HG03135 (cell line): ENCODE results near the gene CCT6B.
"Not testable (repeated sequence)": the region's sequence is repeated elsewhere in the genome, so short reads cannot be mapped to it uniquely, and the experiment has no call there.

Source experiments
- ATAC-seq: cut with Tn5 transposase; IDR thresholded peaks from one replicate; pipeline ENCODE4 v1.9.1; 2021; ENCODE audit warnings: mild to moderate bottlenecking, moderate library complexity; ENCODE audit not compliant: unreplicated experiment

The CCT6B gene

DNA sequence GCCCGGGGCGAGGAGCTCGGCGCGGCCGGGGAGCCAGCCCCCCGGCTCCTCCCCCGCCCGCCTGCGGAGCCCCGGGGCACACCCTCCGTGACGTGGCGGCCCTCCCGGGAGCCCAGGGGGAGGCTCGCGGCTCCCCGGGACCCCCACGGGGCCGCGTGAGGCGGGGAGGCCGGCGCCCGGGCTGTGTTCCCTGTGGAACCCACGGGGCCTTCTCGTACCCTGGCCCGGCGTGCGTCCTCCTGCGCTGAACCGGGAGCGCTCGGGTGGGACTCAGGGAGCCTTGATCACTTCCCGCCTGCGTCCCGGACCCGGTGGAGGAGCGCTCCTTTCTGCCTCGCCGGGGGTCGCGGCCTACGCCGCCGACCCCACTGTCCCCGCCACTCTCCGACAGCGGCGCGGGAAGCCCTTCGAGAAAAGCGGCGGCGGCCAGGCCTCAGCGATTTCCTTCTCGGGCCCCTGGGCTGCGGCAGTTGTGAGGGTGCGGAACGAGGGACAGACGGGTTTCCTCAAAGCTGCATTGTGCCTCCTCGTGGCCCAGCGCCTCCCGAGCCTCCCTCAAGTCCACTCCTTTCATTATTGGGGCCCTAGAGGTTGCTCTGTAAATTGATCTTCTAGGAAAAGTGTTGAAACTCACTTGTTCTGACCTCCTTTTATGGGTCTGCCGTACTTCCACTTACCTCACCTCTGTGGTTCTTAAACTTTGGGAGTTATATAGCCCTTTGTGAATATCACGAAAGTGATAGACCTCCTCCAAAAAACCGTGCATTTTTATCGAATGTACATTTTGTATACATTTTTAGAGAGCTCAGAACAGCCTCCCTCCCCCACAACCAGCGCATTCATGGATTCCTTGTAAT is 19.6 kb upstream of the CCT6B start:
- peak; percentile 87 for ATAC-seq

DNA sequence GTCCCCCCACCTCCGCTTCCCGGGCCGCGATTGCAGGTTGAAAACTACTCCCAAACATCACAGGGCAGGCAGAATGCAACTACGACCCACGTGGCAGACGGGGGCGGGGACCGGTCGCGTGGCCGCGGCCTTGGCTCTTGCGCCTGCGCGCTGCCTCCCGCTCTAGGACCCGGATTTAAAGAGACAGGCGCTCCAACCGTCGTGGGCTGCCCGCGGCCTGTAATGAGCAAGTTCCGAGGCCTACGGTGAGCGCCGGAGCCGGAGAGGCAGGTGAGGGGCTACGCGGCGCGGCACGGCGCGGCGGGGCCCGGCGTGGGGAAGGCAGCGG is 19.1 kb upstream of the CCT6B start, which contains the start of gene LIG3:
TSS of gene LIG3 (plus strand) at position 160 of the 328 bp plus-strand sequence. CDS start 2,494 bp downstream, outside the sequence.
- ATAC-seq = peak; percentile 79

DNA sequence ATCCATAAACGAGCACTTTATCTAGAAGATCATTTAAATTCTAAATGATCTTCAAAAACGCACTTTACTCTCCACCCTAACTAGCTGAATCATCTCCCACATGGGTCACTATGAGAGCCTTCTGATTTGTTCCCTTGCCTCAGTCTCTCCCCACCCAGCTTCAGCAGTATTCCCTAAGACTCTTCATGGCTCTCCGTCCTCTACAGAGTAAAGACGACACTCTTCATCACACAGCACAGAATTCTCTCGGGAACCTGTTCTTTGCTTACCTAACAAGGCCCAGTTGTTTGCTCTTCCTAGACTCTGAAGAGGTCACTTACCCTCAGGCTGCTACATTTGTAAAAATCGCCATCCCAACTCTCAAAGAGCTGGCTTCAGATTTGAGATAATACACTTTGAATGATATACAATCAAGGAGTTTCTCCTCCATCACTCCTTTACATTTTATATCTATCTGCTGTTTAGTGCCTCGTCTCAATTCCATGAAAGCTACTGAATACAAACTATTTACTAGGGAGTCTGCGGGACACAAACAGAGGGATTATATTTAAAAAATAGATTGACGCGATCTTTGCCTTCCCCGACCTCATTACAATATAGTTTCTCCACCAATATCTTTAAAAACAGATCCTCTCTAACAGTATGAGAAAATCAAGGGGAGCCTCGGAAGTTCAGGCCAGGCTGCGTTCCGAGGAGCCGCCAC is 18.5 kb upstream of the CCT6B start:
- no peak for ATAC-seq

DNA sequence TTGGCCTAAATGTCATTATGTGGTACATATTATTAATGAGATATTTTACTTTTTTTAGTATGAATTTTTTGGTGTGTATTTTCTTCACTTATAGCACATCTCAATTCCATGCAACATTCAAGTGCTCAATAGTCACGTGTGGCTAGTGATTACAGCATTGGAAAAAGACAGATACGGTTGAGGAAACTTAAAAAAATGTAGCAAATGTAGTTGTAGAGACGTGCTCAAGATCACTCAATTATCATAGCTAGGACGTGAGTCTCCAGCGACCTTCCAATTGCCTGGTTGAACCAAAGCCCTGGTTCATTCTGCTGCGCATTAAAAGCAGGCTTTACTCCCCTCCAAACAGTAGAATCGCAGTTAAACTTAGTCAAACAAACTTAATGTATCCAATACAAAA is 17.9 kb upstream of the CCT6B start:
- no peak for ATAC-seq

DNA sequence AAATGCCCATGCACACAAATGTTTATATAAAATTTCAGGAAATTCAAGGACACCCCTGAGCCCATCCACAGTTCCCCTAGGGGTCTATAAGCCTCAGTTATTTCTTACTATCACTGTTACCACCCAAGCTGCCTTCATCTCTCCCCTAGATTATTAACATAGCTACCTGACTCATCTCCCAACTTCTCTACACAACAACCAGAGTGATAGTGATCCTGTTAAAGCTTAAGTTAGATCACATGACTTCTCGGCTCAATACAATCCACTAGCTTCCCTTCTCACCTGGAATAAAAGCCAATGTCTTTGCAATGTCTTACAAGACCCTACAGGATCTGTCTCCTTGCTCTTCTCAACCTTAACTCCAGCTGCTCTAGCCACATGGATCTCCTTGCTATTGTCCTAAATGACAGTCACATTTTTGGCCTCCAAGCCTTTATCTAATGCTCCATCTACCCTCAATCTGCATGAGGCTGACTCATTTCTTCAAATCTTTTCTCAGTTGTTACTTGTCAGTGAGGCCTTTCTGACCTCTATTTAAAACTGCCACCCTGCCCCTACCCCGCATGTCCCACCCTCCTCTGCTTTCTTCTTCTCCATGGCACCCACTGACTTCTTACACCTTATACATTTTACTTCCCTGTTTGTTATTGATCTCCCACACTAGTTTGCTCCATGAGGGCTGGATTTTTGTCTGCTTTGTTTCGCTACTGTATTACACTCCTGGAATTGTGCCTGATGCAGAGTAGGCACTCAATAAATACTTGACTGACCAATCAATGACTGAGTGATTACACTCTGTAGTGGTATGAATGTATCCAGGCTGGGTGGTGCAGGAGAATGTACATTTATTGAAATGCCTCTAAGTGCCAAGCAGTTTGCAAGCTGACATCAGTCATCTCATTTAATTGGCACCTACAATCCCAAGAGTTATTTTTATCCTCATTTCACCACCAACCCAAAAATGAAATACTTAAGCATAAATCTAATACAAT is 13.8 kb upstream of the CCT6B start:
- no peak for ATAC-seq

DNA sequence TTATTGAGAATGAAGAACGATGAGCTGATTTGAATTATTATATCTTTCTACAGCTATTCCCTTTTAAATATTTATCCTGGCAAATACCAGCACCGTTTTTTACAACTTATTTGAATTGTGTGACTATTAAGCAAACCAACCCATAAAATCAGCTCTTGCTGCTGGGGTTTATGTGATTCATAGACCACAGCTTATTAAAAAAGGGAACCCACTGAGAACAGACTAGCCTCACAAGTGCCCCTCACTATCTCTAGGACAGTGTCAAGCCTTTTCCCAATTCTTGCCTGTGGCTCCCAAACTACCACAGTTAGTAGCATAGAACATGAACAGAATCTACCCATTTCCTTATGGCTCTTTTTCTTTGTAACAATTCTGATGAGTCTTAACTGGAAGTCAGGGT is 12.9 kb upstream of the CCT6B start:
- ATAC-seq = no peak

DNA sequence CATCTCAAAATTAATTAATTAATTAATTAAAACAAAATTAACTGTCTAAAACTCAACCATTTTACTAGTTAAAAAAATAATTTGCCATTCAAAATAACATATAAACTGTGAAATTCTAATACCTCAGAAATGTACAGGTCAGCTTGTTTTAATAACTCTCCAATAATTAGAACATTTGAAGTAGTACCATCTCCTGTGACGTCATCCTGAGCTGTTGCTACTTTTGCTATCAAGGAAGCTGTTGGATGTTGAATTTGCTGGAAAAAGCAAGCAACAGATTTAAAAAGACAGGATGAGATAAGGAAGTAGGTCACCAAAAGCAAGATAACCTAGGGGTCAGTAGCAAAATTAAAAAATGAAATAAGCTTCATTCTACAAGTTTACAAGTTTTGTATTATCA is 2.8 kb downstream of the CCT6B start:
- no peak for ATAC-seq

DNA sequence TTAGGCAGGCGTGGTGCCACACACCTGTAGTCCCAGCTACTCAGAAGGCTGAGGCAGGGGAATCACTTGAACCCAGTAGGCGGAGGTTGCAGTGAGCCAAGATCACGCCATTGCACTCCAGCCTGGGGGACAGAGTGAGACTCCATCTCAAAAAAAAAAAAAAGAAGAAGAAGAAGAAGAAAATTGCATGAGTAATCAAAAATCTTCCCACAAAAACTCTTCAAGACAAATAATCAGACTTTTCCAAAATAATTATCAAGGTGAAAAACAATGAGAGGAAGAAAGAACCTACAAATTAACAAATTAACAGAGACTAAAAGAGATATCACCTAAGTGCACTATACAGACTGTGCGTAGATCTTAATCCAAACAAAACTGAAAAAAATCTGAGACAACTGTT is 10.5 kb downstream of the CCT6B start:
- not testable (repeated sequence) for ATAC-seq

DNA sequence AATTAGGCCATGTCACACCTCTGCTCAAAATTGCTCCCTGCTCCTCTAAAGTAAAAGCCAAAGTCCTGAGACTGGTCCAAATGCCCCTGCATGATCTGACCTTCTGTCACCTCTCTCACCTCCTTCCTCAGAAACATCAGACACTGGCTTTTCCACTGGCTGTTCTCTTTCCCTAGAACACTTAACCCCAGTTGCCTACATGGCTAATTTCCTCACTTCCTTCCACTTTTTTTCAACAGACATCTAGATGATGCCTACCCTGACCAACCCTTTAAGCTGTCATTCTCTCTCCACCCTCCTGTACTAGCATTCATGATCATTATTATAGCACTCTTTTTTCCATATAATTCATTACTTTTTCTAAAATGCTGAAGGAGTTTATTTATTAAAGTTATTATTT is 31.0 kb downstream of the CCT6B start:
- no peak for ATAC-seq

DNA sequence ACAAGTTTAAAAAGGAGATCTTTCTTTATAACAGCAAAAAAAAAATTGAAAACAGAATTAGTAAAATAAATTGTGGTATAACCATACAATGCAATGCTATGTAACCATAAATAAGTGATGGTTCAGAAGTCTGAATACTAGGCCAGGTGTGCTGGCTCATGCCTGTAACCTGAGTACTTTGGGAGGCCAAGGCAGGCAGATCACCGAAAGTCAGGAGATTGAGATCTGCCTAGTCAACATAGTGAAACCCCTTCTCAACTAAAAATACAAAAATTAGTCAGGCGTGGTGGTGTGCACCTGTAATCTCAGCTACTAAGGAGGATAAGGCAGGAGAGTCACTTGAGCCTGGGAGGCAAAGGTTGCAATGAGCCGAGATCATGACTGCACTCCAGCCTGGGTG is 34.6 kb downstream of the CCT6B start:
- ATAC-seq = no peak

DNA sequence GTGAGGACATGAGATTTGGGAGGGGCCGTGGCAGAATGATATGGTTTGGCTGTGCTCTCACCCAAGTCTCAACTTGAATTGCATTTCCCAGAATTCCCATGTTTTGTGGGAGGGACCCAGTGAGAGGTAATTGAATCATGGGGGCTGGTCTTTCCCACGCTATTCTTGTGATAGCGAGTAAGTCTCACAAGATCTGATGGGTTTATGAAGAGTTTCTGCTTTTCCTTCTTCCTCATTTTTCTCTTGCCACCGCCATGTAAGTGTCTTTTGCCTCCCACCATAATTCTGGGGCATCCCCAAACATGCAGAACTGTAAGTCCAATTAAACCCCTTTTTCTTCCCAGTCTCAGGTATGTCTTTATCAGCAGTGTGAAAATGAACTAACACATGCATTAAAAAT is 40.6 kb downstream of the CCT6B start:
- no peak for ATAC-seq

DNA sequence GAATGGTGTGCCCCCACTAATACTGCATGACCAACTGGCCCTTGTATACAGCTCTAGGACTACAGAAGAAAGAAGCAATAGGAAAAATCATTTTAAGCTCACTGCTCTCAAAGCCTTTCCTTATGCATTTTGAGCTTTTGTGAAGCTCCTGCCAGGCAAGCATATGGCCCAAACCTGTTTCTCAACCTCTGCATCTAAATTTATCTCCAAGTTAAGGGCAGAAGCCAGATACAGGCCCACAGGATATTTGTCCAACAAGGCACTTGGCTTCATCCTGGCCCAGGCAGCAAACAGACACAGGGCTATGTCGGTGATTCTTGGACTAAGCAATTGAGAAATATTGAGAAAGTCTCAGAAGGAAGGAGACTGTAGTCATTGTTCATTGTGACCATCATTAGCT is 43.9 kb downstream of the CCT6B start:
- ATAC-seq = no peak

DNA sequence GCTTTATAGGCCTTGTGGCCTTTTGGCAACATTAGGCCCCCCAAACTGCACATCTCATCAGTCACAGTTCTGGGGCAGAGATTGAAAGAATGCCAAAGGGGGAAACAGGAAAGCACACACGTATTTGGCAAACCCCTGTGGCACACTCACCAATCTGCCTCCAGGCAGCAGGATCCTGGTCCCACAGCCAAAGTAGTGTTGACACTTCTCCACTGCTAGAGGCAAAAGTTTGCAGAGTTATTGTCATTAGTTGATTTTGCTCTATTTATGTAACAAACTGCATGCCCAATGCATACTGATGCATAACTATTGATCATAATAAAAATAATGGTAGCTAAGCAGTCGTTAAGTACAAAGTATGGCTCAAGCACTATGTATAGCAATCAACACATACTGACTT is 45.1 kb downstream of the CCT6B start:
- no peak for ATAC-seq

DNA sequence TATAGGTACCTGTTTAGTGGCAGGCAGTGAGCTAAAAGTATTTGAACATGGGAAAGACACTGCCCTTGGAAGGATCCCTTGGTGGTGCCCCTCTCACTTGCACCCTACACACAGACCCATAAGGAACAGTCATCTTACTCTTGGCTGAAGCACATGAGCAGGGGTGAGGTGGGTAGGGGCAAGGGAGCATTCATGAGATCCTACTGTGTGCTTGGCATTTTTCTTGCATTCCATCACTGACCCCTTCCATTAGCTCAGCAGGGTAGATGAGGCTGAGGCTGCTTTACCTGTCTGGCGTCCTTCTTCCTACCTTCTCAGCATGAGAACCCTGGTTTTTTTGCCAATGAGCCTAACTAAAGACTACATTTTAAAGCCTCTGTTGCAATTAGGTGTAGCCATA is 48.3 kb downstream of the CCT6B start:
- no peak for ATAC-seq

DNA sequence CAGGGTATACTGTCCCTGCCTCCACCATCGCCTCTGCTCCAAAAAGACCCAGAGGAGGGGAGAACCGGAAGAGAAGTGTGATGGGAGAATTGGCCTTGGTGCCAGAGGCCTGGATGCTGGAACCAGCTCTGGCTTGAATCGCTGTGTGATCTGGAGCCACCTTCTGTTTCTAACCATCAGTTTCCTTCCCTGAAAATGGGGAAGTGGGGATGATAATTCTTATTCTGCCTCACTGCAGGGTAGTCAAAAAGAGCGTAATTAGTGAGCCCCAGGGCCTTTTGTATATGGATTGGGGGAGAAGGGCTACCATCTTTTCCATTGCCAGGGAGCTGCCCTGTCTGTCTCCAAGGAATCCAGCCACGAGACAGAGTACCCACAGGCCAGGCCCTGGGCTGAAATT is 52.2 kb downstream of the CCT6B start:
- ATAC-seq = no peak

DNA sequence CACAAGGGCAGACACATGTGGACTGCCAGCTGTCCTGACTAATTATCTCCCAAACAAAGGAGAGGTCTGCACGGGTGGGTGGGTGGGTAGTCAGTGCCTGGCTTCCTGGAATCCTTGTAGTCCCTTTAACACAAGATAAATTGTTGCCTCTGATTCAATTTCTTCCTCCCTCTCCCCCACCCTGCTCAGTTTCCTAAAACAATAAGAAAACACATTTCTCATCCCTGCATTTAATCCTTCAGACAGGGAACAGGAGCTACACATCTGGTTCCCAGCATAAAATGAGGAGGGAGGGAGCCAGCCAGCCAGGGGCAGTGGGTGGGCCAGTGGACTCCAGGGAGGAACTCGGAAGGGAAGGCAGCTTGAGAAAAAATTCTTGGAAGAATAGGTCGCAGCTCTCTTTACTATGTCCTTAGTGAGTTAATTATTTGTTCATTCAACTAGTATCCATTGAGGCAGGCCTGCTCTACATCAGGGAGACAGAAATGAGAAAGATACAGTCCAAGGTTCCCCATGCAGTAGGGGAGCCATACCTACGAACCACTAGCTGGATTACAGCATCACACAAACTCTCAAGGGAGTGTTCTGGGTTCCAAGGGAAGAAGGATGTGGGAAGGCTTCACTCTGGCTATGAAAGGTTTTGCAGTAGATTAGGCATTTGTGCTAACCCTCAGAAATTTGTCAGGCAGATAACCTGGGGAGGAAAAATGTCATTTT is 58.3 kb downstream of the CCT6B start:
- ATAC-seq = no peak

DNA sequence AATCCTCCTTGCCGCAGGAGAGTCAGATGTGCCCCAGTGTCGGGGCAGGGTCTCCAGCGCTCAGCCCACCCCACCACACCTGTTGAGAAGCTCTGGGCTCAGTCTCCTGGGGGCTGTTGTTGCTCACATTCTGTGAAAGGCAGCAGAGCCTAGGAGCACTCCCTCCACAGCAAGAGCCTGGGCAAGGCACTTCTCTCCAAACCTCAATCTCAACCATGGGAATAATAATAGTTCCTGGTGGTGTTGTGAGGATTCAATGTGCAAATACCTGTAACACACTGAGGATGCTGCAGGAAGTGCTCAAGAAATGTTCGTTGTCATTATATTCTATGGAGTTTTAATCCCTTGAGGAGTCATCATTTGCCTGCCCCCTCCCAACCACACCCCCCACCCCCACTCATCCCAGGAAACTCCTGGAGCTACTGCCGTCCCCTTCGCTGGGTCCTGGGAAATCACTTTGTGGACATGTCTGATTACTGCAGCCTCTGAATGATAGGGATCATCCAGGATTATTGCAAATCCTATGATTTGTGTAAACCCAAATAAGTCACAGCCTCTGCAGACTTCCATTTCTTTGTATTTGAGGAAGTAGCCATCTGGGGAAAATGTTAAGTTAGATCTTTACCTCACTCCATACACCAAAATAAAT is 61.5 kb downstream of the CCT6B start:
- ATAC-seq = no peak

DNA sequence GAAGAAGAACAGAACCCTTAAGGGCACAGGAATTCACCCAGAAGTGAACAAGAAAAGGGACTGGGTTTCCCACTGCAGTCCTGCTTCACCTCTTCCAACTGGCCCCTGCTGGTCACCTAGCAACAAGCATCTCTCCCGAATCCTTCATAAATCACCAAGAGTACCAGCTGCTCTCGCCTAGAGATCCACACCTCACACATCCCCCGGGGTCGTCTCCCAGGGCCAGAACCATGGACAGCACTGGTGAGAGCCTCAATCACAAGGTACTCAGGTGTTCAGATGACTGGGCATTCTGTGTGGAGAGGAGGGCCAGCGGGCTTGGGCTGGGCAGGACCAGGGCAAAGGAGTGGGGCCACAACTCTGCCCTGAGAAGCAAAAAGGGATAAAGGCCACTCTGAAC is 65.9 kb downstream of the CCT6B start:
- no peak for ATAC-seq

DNA sequence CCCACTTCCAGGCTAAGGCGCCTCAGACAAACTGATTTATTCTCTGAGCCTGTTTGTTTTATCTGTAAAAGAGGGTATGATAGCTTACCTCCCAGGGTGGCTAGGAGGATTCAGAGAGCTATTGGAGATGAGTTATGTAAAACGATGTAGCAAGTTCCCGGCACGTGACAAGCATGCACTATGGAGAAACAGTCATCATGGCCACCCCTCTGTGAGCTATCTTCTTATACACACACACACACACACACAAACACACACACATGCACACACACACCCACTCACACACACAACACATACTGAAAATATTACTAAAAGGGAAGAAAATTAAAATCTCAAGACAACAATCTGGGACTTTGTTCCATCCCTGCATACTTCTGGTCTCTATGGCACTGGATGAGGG is 66.3 kb downstream of the CCT6B start:
- ATAC-seq = no peak
